HL-60 (cell line): ENCODE results near the gene PSMA5.

Experiments
- DNase-seq, 2 experiments: peaks; one replicate each; pipeline ENCODE4 v3.0.0-alpha.2; 2010 to 2020; ENCODE audit warnings: low read depth in 1 of 2, low spot score in 1 of 2
- H3K27ac ChIP-seq: fragments of 250-450 bp; sonication (Bioruptor Pico); replicated peaks from 2 replicates; pipeline ENCODE4 v1.5.1; 2020; ENCODE audit warnings: mild to moderate bottlenecking, moderate library complexity
- H3K27me3 ChIP-seq: fragments of 250-450 bp; sonication (Bioruptor Pico); 2 replicates; pipeline ENCODE4 v1.5.1; 2021; ENCODE audit warnings: mild to moderate bottlenecking, moderate library complexity; ENCODE audit not compliant: insufficient read depth, poor library complexity, severe bottlenecking
- H3K4me3 ChIP-seq: replicated peaks from 2 replicates; pipeline ENCODE4 v1.5.1; 2011; ENCODE audit warnings: mild to moderate bottlenecking, control low read depth, low read length; ENCODE audit not compliant: insufficient read depth
- GABPA ChIP-seq: IDR thresholded peaks from 2 replicates; pipeline ENCODE4 v1.6.1; 2012; ENCODE audit warnings: low read depth
- POLR2AphosphoS5 ChIP-seq: IDR thresholded peaks from 2 replicates; pipeline ENCODE4 v1.6.1; 2012; ENCODE audit warnings: low read depth
- SPI1 ChIP-seq: IDR thresholded peaks from 2 replicates; pipeline ENCODE4 v1.6.1; 2012; ENCODE audit warnings: low read depth, mild to moderate bottlenecking, borderline replicate concordance
- TF ChIP-seq, protein P1 (sequence below): IDR thresholded peaks from 2 replicates; pipeline ENCODE4 v1.6.1; 2012; ENCODE audit warnings: low read depth; ENCODE audit not compliant: insufficient replicate concordance
- TF ChIP-seq, protein P2 (sequence below): IDR thresholded peaks from one replicate; pipeline ENCODE4 v1.5.1; 2011; ENCODE audit warnings: low read length, control low read depth, inconsistent platforms; ENCODE audit not compliant: insufficient read depth

PSMA5 gene

DNA sequence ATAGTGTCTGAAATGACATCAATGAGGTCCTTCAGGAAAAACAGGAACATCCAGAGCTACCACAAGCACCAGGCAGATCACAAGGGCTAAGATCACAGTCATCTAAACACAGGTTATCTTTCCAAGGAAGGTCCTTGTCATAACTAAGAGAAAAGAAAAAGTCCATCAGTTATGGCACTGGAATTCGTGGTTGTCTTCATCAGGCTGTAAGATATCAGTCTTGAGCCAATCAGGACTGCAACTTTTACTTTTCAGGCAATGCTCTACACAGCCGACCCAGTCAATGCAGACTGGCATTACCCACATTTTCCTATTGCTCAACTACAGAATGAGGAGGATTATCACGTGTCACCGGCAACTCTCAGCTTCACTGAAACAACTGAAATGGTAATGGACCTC lies 54.9 kb downstream of the PSMA5 start:
- no peak overlapping the region for H3K27ac ChIP-seq
- no peak for TF ChIP-seq GABPA
- peak; percentile 60 to 70 for DNase-seq
- H3K4me3 ChIP-seq = no peak overlapping the region
- no peaks in the 10 kb centered on the region for H3K27me3 ChIP-seq

DNA sequence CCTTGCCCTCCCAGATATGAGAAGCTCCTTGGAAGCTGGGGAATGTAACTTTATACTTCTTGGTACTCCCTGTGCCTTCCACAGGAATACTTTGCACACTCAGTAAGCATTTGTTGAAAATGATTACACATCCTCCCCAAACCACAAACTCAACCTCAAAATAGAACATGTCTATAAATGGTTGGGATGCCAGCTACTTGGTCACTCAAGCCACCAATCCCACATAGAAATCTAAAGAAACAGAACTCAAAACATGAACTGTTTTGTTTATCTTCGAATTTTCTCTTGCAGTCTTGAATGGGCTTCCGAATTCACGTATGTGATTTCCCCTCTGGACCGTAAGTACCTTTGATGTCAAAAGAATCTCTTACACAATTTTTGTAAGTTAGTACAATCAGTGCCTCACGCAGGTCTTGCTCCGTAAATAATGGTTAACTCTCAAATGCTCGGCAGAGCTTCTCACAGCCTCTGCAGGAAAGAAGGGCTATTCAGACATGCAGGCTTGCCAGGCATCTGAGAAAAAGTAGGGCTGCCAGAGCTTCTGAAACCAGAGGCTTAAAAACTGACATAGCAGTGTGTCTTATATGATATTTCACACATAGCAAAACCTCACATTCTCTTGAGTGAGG lies 55.4 kb downstream of the PSMA5 start:
- H3K27ac ChIP-seq = no peak overlapping the region
- no peak for TF ChIP-seq POLR2AphosphoS5
- TF ChIP-seq, protein P1, sequence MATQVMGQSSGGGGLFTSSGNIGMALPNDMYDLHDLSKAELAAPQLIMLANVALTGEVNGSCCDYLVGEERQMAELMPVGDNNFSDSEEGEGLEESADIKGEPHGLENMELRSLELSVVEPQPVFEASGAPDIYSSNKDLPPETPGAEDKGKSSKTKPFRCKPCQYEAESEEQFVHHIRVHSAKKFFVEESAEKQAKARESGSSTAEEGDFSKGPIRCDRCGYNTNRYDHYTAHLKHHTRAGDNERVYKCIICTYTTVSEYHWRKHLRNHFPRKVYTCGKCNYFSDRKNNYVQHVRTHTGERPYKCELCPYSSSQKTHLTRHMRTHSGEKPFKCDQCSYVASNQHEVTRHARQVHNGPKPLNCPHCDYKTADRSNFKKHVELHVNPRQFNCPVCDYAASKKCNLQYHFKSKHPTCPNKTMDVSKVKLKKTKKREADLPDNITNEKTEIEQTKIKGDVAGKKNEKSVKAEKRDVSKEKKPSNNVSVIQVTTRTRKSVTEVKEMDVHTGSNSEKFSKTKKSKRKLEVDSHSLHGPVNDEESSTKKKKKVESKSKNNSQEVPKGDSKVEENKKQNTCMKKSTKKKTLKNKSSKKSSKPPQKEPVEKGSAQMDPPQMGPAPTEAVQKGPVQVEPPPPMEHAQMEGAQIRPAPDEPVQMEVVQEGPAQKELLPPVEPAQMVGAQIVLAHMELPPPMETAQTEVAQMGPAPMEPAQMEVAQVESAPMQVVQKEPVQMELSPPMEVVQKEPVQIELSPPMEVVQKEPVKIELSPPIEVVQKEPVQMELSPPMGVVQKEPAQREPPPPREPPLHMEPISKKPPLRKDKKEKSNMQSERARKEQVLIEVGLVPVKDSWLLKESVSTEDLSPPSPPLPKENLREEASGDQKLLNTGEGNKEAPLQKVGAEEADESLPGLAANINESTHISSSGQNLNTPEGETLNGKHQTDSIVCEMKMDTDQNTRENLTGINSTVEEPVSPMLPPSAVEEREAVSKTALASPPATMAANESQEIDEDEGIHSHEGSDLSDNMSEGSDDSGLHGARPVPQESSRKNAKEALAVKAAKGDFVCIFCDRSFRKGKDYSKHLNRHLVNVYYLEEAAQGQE = no peak
- no peak for TF ChIP-seq GABPA
- no peak for TF ChIP-seq SPI1
- TF ChIP-seq, protein P2, sequence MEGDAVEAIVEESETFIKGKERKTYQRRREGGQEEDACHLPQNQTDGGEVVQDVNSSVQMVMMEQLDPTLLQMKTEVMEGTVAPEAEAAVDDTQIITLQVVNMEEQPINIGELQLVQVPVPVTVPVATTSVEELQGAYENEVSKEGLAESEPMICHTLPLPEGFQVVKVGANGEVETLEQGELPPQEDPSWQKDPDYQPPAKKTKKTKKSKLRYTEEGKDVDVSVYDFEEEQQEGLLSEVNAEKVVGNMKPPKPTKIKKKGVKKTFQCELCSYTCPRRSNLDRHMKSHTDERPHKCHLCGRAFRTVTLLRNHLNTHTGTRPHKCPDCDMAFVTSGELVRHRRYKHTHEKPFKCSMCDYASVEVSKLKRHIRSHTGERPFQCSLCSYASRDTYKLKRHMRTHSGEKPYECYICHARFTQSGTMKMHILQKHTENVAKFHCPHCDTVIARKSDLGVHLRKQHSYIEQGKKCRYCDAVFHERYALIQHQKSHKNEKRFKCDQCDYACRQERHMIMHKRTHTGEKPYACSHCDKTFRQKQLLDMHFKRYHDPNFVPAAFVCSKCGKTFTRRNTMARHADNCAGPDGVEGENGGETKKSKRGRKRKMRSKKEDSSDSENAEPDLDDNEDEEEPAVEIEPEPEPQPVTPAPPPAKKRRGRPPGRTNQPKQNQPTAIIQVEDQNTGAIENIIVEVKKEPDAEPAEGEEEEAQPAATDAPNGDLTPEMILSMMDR = no peak
- H3K4me3 ChIP-seq = no peak overlapping the region
- H3K27me3 ChIP-seq = peaks cover 2% of the 10 kb centered on the region
- DNase-seq = peak; percentile 29 to 41

DNA sequence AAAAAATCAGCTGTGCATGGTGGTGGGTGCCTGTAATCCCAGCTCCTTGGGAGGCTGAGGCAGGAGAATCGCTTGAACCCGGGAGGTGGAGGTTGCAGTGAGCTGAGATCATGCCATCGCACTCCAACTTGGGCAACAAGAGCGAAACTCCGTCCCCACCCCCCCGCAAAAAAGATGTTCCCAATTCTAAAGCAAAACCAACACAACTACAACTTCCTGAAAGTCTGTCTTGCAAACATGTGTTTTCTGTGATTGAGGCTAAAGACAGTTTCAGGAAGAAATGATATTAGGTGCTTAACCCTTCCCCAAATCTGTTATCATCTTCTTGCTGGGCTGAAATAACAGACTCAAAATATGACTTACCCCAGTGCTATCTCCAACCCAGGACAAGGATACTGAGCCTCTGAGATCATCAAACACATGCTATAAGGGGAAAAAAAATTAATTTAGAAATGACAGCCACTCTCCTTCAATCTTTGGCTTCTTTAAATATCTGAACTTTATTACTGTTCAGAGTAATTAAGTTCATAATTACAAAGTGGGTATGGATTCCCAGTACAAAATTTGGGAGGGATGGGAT lies 57.0 kb downstream of the PSMA5 start:
- TF ChIP-seq SPI1 = no peak
- TF ChIP-seq, protein P1 = no peak
- no peak for TF ChIP-seq POLR2AphosphoS5
- TF ChIP-seq, protein P2 = no peak
- TF ChIP-seq GABPA = no peak
- Histone ChIP-seq H3K27ac (no peak overlapping the region), H3K4me3 (no peak overlapping the region), H3K27me3 (peaks cover 5% of the 10 kb centered on the region)
- DNase-seq = peak in 1 of 2 experiments; percentile 48

DNA sequence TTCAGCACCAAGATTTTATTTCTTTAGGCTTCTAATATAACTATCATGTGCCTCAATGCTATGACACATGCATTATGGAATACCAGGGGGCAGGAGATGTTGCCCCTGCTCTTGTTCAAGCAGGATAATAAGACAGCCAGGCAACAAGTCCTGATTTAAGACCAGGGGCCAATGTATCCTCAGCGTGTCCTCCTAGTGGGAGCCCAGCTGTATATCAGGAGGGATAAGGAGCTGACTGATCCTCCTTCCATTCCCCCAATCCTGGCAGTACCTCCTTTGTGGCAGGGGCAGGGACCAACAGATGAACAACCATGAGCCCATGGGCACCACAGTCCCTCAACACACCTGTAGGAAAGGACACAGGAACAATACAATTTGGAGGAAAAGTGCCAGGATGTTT lies 57.8 kb downstream of the PSMA5 start:
- TF ChIP-seq SPI1 (no peak), GABPA (no peak), POLR2AphosphoS5 (no peak)
- TF ChIP-seq, protein P2 = no peak
- TF ChIP-seq, protein P1 = no peak
- no peak for DNase-seq
- Histone ChIP-seq H3K27ac (no peak overlapping the region), H3K4me3 (no peak overlapping the region), H3K27me3 (peaks cover 5% of the 10 kb centered on the region)
